Inflammatory macrophage treated with lipopolysaccharide for 1 hour (primary cell): ENCODE data around the gene VWDE.

Source experiments
- DNase-seq, 2 donors: peaks; one replicate each; pipeline ENCODE4 v3.0.0-alpha.2; 2020 to 2022

Gene VWDE

DNA sequence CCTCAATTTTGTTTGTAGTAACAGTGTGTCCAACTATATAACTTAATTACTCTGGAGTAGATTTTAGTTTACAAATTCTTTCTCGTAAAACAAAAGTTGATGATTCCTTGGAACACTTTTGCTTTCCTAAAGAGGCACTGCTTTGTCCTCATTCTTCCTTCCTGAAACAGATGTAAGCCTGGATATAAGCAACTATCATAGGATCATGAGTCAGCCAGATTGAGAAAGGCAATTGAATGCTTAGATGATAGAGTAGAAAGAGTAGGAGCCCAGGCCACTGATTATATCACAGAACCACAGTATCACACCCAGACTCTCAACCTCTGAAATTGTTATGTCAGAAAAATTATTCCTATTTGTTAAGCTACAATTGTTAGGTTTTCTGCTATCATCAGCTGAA, 122.6 kb downstream of the VWDE start:
- peak; percentile 25 to 41 for DNase-seq
